GM21447 (cell line): ENCODE data around the gene SLC5A6.

Source experiments
- ATAC-seq: cut with Tn5 transposase; IDR thresholded peaks from one replicate; pipeline ENCODE4 v1.9.1; 2021; ENCODE audit not compliant: unreplicated experiment

Gene SLC5A6

DNA sequence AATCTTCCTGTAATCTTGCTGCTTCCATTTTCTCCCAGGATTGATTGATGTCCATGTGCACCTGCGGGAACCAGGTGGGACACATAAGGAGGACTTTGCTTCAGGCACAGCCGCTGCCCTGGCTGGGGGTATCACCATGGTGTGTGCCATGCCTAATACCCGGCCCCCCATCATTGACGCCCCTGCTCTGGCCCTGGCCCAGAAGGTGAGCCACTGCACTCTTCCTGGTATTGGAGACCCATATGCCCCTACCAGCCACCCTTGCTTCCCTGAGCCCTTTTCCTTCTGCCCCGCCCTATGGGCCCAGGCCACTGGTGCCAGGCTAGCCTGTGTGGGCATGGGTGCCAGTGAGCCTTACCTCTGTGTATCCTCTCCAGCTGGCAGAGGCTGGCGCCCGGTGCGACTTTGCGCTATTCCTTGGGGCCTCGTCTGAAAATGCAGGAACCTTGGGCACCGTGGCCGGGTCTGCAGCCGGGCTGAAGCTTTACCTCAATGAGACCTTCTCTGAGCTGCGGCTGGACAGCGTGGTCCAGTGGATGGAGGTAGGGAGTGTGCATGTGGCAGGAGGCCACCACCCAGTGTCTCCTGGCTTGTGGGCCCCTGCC is 25.4 kb upstream of the SLC5A6 start:
- ATAC-seq = no peak

DNA sequence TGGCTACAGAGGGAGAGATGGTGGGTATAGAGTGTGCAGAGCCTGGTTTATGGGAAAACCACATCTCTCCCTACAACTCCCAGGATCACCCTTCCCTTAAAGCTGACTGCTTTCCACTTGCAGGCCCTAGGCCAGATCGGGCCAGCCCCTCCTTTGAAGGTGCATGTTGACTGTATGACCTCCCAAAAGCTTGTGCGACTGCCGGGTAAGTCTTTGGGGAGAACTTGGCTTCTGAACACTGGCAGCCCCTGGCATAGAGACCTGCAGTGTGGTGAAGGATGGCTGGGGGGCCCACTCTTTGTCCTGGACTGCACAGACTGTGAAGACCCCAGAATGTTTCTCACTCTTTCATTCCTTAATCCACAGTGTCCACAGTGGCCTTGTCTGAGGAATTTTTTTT is 24.6 kb upstream of the SLC5A6 start:
- ATAC-seq = no peak

DNA sequence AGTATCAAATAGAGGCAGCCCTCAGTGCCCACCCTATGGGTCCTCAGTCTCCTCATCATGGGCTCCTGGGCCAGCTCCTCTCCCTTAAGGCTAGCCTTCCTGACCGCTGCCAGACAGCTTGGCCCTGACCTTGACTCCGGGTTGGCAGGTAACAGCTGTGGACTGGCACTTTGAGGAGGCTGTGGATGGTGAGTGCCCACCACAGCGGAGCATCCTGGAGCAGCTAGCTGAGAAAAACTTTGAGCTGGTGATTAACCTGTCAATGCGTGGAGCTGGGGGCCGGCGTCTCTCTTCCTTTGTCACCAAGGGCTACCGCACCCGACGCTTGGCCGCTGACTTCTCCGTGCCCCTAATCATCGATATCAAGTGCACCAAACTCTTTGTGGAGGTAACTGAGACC is 24.1 kb upstream of the SLC5A6 start:
- no peak for ATAC-seq

DNA sequence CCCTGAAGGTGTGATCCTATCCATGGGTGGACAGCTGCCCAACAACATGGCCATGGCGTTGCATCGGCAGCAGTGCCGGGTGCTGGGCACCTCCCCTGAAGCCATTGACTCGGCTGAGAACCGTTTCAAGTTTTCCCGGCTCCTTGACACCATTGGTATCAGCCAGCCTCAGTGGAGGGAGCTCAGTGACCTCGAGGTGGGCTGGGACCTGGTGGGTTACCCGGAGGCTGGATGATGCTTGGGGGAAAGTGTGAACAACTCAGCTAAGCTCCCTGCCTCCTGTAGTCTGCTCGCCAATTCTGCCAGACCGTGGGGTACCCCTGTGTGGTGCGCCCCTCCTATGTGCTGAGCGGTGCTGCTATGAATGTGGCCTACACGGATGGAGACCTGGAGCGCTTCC is 21.3 kb upstream of the SLC5A6 start:
- ATAC-seq = no peak

DNA sequence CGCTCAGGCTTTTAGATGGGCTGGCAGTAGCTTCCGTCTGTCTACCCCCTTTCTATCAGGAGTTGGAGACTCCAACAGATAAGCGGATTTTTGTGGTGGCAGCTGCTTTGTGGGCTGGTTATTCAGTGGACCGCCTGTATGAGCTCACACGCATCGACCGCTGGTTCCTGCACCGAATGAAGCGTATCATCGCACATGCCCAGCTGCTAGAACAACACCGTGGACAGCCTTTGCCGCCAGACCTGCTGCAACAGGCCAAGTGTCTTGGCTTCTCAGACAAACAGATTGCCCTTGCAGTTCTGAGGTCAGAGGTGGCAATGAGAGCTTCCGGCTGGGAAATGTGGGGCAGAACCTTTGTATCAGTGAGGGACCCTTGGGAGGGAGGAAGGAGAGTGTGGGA is 19.9 kb upstream of the SLC5A6 start:
- no peak for ATAC-seq

DNA sequence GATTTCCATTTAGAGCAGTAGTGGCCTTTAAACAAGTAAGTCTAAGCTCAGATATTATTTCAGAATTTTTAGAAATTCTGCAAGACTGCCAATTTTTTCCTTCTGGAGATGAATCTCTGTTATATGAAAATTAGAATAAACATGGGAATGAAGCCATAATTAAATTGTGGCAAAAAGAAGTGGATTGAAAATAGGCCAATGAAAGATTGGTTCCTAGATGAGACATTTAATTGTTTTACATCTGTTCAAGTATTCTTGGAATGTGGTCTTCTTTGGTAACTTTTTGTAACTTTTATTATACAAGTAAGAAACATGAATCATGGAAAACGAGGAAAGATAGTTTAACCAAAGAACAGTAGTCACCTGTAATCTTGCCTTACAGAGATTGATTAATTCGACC is 15.4 kb upstream of the SLC5A6 start:
- no peak for ATAC-seq

DNA sequence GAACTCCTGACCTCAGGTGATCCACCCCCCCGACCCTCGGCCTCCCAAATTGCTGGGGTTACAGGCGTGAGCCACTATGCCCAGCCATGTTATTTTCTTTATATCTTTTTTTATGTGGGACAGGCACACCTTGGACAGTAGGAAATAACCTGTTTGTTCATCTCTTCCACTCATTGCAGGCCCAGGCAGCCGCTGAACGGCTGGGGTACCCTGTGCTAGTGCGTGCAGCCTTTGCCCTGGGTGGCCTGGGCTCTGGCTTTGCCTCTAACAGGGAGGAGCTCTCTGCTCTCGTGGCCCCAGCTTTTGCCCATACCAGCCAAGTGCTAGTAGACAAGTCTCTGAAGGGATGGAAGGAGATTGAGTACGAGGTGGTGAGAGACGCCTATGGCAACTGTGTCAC is 13.5 kb upstream of the SLC5A6 start:
- ATAC-seq = no peak

DNA sequence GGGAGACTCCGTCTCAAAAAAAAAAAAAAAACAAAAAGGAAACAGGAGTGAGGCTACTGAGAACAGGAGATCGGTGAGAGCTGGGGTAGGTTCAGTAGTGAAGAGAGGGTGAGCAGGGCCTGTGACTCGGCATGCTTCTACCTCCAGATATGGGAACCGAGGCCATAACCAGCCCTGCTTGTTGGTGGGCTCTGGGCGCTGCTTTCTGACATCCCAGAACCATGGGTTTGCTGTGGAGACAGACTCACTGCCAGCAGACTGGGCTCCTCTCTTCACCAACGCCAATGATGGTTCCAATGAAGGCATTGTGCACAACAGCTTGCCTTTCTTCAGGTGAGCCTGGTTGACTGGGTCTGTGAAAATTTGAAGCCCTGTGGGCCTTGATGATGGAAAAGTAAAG is 11.3 kb upstream of the SLC5A6 start:
- no peak for ATAC-seq

DNA sequence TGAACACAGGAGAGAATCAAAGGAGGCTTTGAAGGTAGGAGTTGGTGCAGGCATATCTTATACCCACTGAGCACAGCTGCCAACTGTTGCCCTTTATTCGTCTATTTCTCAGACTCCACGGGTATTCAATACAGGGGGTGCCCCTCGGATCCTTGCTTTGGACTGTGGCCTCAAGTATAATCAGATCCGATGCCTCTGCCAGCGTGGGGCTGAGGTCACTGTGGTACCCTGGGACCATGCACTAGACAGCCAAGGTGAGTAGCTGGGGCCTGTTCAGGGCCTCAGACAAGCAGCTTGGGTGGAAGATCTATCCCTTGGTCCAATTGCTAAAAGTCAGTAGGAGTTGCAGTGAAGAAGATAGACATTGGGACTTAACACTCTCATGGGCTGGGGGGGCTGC is 10.3 kb upstream of the SLC5A6 start:
- no peak for ATAC-seq

DNA sequence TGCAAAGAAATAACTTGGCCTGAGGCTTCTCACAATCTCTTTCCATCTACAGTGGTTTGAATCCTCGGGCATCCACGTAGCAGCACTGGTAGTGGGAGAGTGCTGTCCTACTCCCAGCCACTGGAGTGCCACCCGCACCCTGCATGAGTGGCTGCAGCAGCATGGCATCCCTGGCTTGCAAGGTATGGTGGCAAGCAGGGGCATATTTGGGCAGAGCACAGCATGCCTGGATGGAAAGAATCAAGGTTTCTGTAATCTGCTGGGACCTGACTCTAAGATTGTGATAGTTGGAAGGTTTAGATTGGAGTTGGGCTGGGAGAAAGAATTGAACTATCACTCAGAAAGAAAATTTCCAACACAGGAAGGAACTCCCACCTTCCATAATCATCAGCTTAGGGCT is 9.1 kb upstream of the SLC5A6 start:
- ATAC-seq = no peak

DNA sequence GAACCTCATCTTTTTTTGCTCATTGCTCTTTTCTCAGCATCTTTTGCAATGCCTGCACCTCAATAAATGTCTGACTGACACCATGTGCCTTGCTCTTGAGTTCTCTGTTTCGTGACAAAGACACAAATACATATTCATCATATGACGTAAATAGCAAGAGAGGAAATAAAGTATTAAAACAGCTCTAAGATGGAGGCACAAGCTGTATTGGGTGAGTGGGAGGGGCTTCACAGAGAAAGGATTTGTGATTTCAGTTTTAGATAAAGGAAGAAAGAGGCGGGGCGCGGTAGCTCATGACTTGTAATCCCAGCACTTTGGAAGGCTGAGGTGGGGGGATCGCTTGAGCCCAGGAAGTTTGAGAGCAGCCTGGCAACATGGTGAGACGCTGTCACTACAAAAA is 8.0 kb upstream of the SLC5A6 start:
- ATAC-seq = no peak

DNA sequence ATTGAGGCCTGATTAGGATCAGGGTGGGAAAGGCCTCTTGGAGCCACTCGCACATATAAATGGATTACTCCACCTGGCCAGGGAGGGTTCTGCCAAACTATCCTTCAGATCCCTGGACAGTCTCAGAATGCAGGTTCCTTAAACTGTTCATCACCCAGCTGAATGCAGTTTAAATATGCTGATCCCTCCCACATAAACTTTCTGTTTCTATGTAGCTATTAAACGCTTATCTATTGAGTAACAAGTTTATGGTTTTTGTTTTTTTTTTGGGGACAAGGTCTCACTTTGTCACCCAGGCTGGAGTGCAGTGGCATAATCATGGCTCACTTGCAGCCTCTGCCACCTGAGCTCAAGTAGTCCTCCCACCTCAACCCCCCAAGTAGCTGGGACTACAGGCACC is 7.0 kb upstream of the SLC5A6 start:
- ATAC-seq = no peak

DNA sequence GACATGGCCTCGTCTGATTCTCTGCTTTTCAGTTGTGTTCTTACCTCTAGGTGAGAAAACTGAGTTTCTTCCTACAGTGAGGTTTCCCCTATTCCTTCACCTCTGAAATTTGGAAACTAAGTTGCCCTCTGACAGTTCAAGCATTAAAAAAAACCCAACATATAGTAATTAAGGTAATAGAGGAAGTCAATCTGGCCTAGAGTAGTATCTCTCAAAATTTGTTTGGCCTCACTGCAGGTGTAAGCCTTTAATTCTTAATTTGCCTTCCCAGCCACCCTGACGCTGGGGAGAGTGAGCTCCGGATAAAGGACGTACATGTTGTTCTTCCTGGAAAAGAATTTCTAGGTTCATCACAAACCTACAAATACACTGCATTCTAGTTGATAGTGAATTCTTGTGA is 6.5 kb upstream of the SLC5A6 start:
- no peak for ATAC-seq

DNA sequence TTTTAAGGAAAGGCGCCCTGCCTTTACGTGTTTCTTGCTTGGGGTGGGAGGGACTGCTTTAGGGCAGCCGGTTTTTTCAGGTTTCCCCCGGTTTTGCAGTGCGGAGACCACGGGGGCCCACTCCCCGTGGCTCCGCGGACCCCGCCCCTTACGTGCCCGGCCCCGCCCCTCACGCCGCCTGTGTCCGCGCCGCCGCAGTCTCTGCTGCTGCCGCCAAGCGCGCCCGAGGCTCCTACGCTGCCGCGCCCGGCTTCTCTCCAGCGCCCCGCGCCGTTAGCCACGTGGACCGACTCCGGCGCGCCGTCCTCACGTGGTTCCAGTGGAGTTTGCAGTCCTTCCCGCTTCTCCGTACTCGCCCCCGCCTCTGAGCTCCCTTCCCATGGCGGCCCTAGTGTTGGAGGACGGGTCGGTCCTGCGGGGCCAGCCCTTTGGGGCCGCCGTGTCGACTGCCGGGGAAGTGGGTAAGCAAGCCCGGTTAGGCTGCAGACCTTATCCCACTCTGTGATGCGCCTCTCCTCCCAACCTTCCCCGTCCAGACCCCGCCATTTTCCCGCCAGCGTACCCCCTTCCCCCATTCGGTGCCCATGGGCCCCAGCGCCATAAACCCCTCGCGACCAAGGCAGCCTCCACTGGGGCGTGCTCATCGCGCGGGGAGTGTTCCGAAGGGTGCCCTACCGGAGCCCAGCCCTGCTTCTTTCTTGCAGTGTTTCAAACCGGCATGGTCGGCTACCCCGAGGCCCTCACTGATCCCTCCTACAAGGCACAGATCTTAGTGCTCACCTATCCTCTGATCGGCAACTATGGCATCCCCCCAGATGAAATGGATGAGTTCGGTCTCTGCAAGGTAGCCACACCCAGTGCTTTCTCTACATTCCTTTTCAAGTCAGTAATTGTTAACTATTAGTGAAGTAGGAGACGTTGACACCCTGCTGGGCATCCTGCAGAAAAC is 5.4 kb upstream of the SLC5A6 start, which contains the start of gene CAD:
CAD (plus strand) TSS at position 197 of the 949 bp plus-strand sequence; CDS start at position 380, 183 bp downstream.
- peak; percentile 73 for ATAC-seq

DNA sequence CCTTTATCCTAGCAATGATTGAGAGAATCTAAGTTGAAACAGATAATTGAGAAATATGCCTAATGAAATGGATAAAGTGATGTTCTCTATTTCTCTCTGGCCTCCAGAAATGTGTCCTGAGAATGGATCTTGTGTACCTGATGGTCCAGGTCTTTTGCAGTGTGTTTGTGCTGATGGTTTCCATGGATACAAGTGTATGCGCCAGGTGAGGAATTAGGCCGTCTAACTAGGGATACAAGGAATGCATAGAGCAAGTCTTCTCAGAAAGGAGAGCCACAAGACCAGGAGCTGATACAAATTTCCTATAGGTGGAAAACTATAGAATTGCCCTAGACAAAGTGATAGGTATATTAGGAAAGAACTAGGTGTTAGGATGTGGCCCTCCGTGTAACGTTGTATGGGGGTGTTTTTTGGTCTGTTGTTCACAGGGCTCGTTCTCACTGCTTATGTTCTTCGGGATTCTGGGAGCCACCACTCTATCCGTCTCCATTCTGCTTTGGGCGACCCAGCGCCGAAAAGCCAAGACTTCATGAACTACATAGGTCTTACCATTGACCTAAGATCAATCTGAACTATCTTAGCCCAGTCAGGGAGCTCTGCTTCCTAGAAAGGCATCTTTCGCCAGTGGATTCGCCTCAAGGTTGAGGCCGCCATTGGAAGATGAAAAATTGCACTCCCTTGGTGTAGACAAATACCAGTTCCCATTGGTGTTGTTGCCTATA is 4.5 kb upstream of the SLC5A6 start:
- no peak for ATAC-seq

DNA sequence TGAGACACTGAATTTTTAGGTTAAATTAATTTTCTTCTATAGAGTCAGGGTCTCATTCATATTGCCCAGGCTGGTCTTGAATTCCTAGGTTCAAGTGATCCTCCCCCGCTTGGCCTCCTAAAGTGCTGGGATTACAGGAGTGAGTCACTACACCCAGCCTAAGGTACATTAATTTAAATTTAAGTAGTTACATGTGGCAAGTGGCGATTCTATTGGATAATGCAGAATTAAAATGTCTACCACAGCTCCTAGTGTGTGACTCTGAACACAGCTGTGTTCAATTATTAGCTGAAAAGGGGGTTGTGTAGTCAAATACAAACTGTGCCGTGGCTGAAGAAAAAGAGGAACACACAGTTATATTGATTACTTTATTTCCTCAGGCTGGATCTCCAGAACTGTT is 2.9 kb upstream of the SLC5A6 start:
- ATAC-seq = no peak

DNA sequence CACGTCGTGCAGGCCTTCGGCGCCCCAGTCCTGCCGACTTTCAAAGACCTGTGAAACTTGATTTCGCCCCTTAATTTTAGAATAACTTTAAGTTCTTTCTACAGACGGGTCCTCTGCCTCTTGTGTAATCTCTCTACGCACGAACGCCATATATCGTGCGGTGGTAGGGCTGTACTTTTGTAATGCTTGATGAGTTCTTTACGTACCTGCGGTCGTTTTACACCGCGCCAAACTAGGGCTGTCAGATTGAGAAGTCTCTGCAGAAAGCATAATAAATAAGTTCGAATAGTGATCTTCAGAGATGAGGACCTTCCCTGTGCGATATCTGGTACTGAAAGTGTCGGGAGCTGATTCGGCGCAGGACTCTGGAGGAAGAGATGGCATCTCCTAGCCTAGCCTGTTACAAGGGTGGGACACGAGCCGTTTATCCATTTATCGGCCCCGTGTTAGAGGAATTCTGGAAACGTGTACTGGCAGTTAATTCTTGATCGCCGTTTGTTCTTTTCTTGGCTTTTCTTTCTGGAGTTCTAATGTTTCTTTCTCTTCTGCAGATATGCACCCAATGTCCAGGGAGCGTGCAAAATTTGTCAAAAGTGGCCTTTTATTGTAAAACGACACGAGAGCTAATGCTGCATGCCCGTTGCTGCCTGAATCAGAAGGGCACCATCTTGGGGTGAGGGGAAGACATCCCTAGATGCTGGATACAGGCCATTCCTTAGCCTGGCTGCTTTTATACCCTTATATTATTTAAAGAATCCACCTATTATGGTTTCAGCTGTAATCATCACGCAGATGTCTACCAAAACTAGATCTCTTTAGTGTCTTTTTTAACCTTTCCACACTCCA is 781 bp upstream of the SLC5A6 start:
- peak; percentile 9 for ATAC-seq

DNA sequence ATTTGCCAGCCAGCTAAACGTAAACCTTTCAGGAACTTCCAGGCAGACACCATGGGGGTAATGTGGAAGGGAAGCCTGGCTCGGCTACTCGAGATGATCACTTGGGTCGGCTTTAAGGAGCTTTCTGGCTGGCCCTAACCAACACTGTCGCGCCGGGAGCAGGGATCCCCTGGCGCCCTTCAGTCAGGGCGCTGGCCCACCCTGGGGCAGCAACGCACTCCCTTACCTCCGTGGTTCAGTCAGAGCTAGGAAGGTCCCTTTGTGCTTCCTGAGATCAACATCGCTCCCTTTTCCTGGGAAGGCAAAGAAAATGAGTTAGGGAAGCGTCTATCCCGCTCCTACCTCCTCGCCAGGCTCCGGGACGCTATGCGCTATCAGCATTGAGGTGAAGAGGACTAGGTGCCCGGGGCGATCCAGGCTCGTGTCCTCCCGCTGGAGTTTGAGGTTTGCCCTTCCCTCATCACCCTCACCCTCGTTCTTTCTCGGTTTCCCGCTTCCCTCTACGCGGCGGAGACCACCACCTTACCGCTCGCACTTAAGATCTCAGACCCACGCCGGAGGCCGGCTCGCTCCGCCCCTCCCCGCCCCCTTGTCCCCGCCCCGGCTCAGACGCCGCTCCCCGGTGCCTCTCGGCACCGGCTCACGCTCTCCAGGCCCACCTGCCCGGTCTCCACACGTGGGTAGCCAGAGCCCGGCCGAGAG is 676 bp downstream of the SLC5A6 start:
- ATAC-seq = no peak

DNA sequence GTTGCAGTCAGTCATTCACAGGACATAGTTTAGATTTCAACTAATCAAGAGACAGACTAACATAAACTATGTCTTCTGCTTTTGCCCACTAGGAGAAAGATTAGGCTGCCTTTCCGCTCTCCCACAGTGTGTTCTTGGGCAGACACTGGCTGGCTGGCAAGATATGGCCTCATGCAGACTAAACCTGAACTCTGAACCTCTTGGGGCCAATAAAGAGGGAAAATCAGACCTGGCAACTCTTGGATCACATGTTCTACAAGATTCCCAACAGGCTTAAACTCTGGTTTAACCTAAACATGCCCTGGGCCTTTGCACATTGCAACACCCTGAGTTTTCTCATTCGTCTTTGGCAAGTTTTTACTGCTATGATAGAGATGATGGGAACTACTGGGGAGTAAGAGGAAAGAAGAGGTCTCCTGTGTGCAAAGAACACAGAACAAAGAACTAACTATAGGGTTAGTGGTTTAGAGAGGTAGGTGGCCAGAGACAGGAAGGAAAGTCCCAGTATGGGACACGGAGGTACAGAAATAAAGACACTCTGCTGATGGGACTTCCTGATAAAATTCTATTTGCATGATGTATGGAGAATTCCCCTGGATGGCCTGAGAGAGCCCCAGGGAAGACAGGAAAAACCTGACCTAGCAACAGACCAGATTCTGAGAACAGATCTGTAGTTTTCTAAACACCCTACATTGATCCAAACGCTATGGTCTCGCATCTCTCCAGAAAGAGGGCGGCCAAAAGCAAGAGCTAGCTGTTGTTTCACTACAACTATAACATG is 2.3 kb downstream of the SLC5A6 start:
- ATAC-seq = no peak
